OCI-LY3 (cell line): ENCODE measurements around the gene SPATA16.

ENCODE experiments used
- H2AFZ ChIP-seq: fragments of 200-600, 300-600 bp; shearing (Covaris generic); 2 replicates; pipeline ENCODE4 v1.6.0; 2014; ENCODE audit warnings: antibody characterized with exemption, low read depth, low read length
- H3K27ac ChIP-seq: fragments of 200-600, 300-600 bp; sonication (generic); 2 replicates; pipeline ENCODE4 v1.5.1; 2014; ENCODE audit warnings: mild to moderate bottlenecking, low read length, moderate library complexity, mixed read lengths
- H3K27me3 ChIP-seq: fragments of 200-600, 300-600 bp; sonication (generic); 2 replicates; pipeline ENCODE4 v1.6.1; 2014; ENCODE audit warnings: low read depth, low read length, mixed read lengths
- H3K36me3 ChIP-seq: fragments of 200-600, 300-600 bp; sonication (generic); replicated peaks from 2 replicates; pipeline ENCODE3; 2014; ENCODE audit warnings: low read depth, low read length, mixed read lengths
- H3K4me1 ChIP-seq: fragments of 300-600, 200-600 bp; sonication (generic); 2 replicates; pipeline ENCODE4 v1.6.1; 2014; ENCODE audit warnings: low read length, mixed read lengths
- H3K4me2 ChIP-seq: fragments of 200-600, 300-600 bp; sonication (generic); 2 replicates; pipeline ENCODE4 v1.6.1; 2014; ENCODE audit warnings: low read length, mixed read lengths
- H3K4me3 ChIP-seq: fragments of 300-600, 200-600 bp; sonication (generic); 2 replicates; pipeline ENCODE4 v1.5.1; 2014; ENCODE audit warnings: antibody characterized with exemption, mild to moderate bottlenecking, low read length, moderate library complexity
- H3K79me2 ChIP-seq: fragments of 300-600, 200-600 bp; shearing (Covaris generic); 2 replicates; pipeline ENCODE4 v1.6.1; 2014; ENCODE audit warnings: mild to moderate bottlenecking, low read length, mixed read lengths
- H3K9ac ChIP-seq: fragments of 300-600, 200-600 bp; shearing (Covaris generic); 2 replicates; pipeline ENCODE4 v1.6.0; 2014; ENCODE audit warnings: mild to moderate bottlenecking, low read length, moderate library complexity
- H3K9me3 ChIP-seq: fragments of 200-600, 300-600 bp; shearing (Covaris generic); 2 replicates; pipeline ENCODE4 v1.6.1; 2014; ENCODE audit warnings: low read length, mixed read lengths; ENCODE audit not compliant: insufficient read depth
- H4K20me1 ChIP-seq: fragments of 200-600, 300-600 bp; sonication (generic); 2 replicates; pipeline ENCODE4 v1.6.1; 2016; ENCODE audit warnings: low read length, mixed read lengths; ENCODE audit not compliant: insufficient read depth
- CTCF ChIP-seq: fragments of 200-600, 300-600 bp; sonication (generic); IDR thresholded peaks from 2 replicates; pipeline ENCODE4 v1.5.1; 2014; ENCODE audit warnings: antibody characterized with exemption, low read length, low read depth
- EZH2phosphoT487 ChIP-seq: fragments of 200-600 bp; shearing (Covaris generic); IDR thresholded peaks from 2 replicates; pipeline ENCODE4 v1.6.1; 2018; ENCODE audit warnings: antibody characterized with exemption, mixed run types, low read depth

The SPATA16 gene

GRCh38 chr3:172914854-172915253 is 226.2 kb downstream of the SPATA16 start:
- no peaks in the 10 kb centered on the region for H4K20me1 ChIP-seq
- no peak overlapping the region for H3K4me2 ChIP-seq
- H3K79me2 ChIP-seq: no peaks in the 10 kb centered on the region
- no peak overlapping the region for H2AFZ ChIP-seq
- no peaks in the 10 kb centered on the region for H3K9me3 ChIP-seq
- no peaks in the 10 kb centered on the region for H3K36me3 ChIP-seq
- no peak overlapping the region for H3K4me3 ChIP-seq
- H3K27me3 ChIP-seq: no peaks in the 10 kb centered on the region
- H3K9ac ChIP-seq: no peak overlapping the region
- H3K4me1 ChIP-seq: no peaks in the 10 kb centered on the region
- no peak for TF ChIP-seq CTCF
- H3K27ac ChIP-seq: no peak overlapping the region

GRCh38 chr3:172913911-172914655 is 227.0 kb downstream of the SPATA16 start:
- H3K4me1 ChIP-seq: no peaks in the 10 kb centered on the region
- H2AFZ ChIP-seq: no peak overlapping the region
- H3K79me2 ChIP-seq: no peaks in the 10 kb centered on the region
- no peaks in the 10 kb centered on the region for H3K27me3 ChIP-seq
- H3K9me3 ChIP-seq: no peaks in the 10 kb centered on the region
- H4K20me1 ChIP-seq: no peaks in the 10 kb centered on the region
- TF ChIP-seq EZH2phosphoT487 (no peak), CTCF (no peak)
- H3K36me3 ChIP-seq: no peaks in the 10 kb centered on the region
- H3K9ac ChIP-seq: no peak overlapping the region
- no peak overlapping the region for H3K4me2 ChIP-seq
- H3K27ac ChIP-seq: no peak overlapping the region
- H3K4me3 ChIP-seq: no peak overlapping the region

- H3K79me2 ChIP-seq: no peaks in the 10 kb centered on the region
- no peaks in the 10 kb centered on the region for H3K4me1 ChIP-seq
- no peaks in the 10 kb centered on the region for H3K36me3 ChIP-seq
- H3K27me3 ChIP-seq: no peaks in the 10 kb centered on the region
- no peaks in the 10 kb centered on the region for H4K20me1 ChIP-seq
- no peak overlapping the region for H3K27ac ChIP-seq
- H3K4me3 ChIP-seq: no peak overlapping the region
- H3K4me2 ChIP-seq: no peak overlapping the region
- H3K9me3 ChIP-seq: no peaks in the 10 kb centered on the region
- H3K9ac ChIP-seq: no peak overlapping the region
- H2AFZ ChIP-seq: no peak overlapping the region
- TF ChIP-seq CTCF (no peak), EZH2phosphoT487 (no peak)
Measured at GRCh38 chr3:172911142-172911541, 229.9 kb downstream of the SPATA16 start.

- Histone ChIP-seq H3K4me3 (no peak overlapping the region), H3K4me1 (no peaks in the 10 kb centered on the region), H2AFZ (no peak overlapping the region), H3K9ac (no peak overlapping the region), H4K20me1 (no peaks in the 10 kb centered on the region), H3K79me2 (no peaks in the 10 kb centered on the region), H3K9me3 (no peaks in the 10 kb centered on the region), H3K36me3 (no peaks in the 10 kb centered on the region), H3K4me2 (no peak overlapping the region), H3K27ac (no peak overlapping the region), H3K27me3 (no peaks in the 10 kb centered on the region)
- no peak for TF ChIP-seq CTCF
Measured at GRCh38 chr3:172908771-172909270, 232.2 kb downstream of the SPATA16 start.
